Esophagus squamous epithelium (tissue), 4 donors: Measurements from ENCODE around the gene ALS2.

Experiments
- CTCF ChIP-seq, 6 experiments: fragments of 450-650 bp in 4 of 6; fragments of 200-600 bp in 2 of 6; sonication (generic) in 2 of 6; IDR thresholded peaks; one replicate each; pipeline ENCODE4 v1.5.1; 2016 to 2019; ENCODE audit warnings: antibody characterized with exemption in 6 of 6, mild to moderate bottlenecking in 4 of 6, moderate library complexity in 4 of 6
- POLR2A ChIP-seq, 4 donors: fragments of 450-650 bp; IDR thresholded peaks; one replicate each; pipeline ENCODE4 v1.6.1; 2017; ENCODE audit warnings: antibody characterized with exemption in 4 of 4, mild to moderate bottlenecking in 4 of 4, moderate library complexity in 3 of 4

GRCh38 chr2:201709049-201709448, 71.7 kb downstream of the ALS2 start:
- no peak for TF ChIP-seq POLR2A (IDR thresholded peaks at IDR 0.05)
- TF ChIP-seq CTCF (IDR thresholded peaks at IDR 0.05) = no peak
